Activated CD4-positive, alpha-beta T cell treated with anti-CD3 and anti-CD28 coated beads for 24 hours (primary cell): Measurements from ENCODE around the gene PALMD.

Experiments used
- DNase-seq, 2 donors: peaks; one replicate each; pipeline ENCODE4 v3.0.0-alpha.2; 2020; ENCODE audit warnings: low read depth in 2 of 2

Gene PALMD

GRCh38 chr1:99696616-99697015 is 50.7 kb downstream of the PALMD start:
- no peak for DNase-seq

GRCh38 chr1:99697580-99697979 is 51.7 kb downstream of the PALMD start:
- DNase-seq: no peak

GRCh38 chr1:99700020-99700419 is 54.1 kb downstream of the PALMD start:
- no peak for DNase-seq

- DNase-seq: no peak
Observed at GRCh38 chr1:99702221-99702620, 56.3 kb downstream of the PALMD start.

GRCh38 chr1:99704356-99704816 is 58.5 kb downstream of the PALMD start:
- DNase-seq: no peak

GRCh38 chr1:99705385-99705784 is 59.5 kb downstream of the PALMD start:
- DNase-seq: no peak

- DNase-seq: peak; percentile 29 to 51
Observed at GRCh38 chr1:99707535-99708142, 61.7 kb downstream of the PALMD start.

GRCh38 chr1:99710994-99711393 is 65.1 kb downstream of the PALMD start:
- no peak for DNase-seq

GRCh38 chr1:99713006-99713405 is 67.1 kb downstream of the PALMD start:
- no peak for DNase-seq

GRCh38 chr1:99717005-99717404 is 71.1 kb downstream of the PALMD start:
- no peak for DNase-seq

- no peak for DNase-seq
Observed at GRCh38 chr1:99723251-99723650, 77.3 kb downstream of the PALMD start.

GRCh38 chr1:99725996-99726395 is 80.1 kb downstream of the PALMD start:
- DNase-seq: no peak

GRCh38 chr1:99726407-99726806 is 80.5 kb downstream of the PALMD start:
- no peak for DNase-seq

- no peak for DNase-seq
Observed at GRCh38 chr1:99726818-99727217, 80.9 kb downstream of the PALMD start.

- no peak for DNase-seq
Observed at GRCh38 chr1:99727575-99728185, 81.8 kb downstream of the PALMD start.

GRCh38 chr1:99728494-99729235 is 82.8 kb downstream of the PALMD start:
- no peak for DNase-seq

- DNase-seq: no peak
Observed at GRCh38 chr1:99731384-99731783, 85.5 kb downstream of the PALMD start.

GRCh38 chr1:99735852-99736251 is 89.9 kb downstream of the PALMD start:
- no peak for DNase-seq

GRCh38 chr1:99737016-99737415 is 91.1 kb downstream of the PALMD start:
- DNase-seq: no peak

- DNase-seq: no peak
Observed at GRCh38 chr1:99738858-99739465, 93.0 kb downstream of the PALMD start.

- DNase-seq: no peak
Observed at GRCh38 chr1:99740141-99740540, 94.2 kb downstream of the PALMD start.
